ENCODE results near the gene NOL11. TPM values are rescaled to one million over a fixed set of nuclear protein-coding genes. Genes with fewer than 3 reads are reported as not detected.

NOL11 gene
- total and polyA plus RNA-seq, 8 donors: 9.0 to 84.6 (median 32.7) TPM

- Histone ChIP-seq H3K4me3 (no peak overlapping the region), H3K27ac (no peak overlapping the region), H3K4me1 (no peaks in the 10 kb centered on the region), H3K36me3 (no peaks in the 10 kb centered on the region), H3K9me3 (no peaks in the 10 kb centered on the region), H3K27me3 (peaks cover 0 to 5% (median 0%) of the 10 kb centered on the region in 3 donors)
- intact Hi-C loops (cut with DNase I; ENCODE audit: low total_unique reads): no loop called here
- WGBS, 5 donors: 65 to 77% (median 75%) methylated on average over 2 of the region's 2 CpGs
- no peak for DNase-seq
- TF ChIP-seq EP300 (IDR thresholded peaks at IDR 0.05) (no peak), POLR2AphosphoS5 (IDR thresholded peaks at IDR 0.05) (no peak), POLR2A (IDR thresholded peaks at IDR 0.05) (no peak), CTCF (IDR thresholded peaks at IDR 0.05) (no peak)
Observed at GRCh38 chr17:67707442-67707841, 10.3 kb upstream of the NOL11 start.

DNA sequence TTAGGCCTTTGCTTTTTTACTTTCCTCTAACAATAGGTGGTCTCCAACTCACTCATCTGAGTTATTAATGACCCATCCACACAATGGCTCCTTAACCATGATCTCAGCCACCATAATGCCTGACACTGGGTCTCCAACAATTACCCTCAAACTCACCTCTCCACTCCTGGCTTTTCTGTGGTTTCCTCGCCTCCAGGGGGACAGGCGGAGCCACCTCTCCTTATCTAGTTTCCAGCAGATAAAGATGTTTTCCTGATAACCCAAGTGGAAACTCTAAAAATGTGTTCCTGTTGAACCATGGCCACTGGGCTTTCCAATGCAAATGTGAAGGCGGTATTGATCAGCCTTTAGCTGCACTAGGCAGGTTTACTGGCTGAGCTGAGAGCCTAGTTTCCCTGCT lies 9.4 kb upstream of the NOL11 start:
- H3K4me3 ChIP-seq: no peak overlapping the region
- no peaks in the 10 kb centered on the region for H3K9me3 ChIP-seq
- TF ChIP-seq CTCF (IDR thresholded peaks at IDR 0.05): no peak
- no peak for TF ChIP-seq POLR2A (IDR thresholded peaks at IDR 0.05)
- TF ChIP-seq POLR2AphosphoS5 (IDR thresholded peaks at IDR 0.05): no peak
- TF ChIP-seq EP300 (IDR thresholded peaks at IDR 0.05): no peak
- no peaks in the 10 kb centered on the region for H3K4me1 ChIP-seq
- H3K27me3 ChIP-seq: peaks cover 0 to 5% (median 0%) of the 10 kb centered on the region in 3 donors
- whole genome bisulfite sequencing, 5 donors: 59 to 74% (median 63%) methylated on average over 3 of the region's 3 CpGs
- no peak overlapping the region for H3K27ac ChIP-seq
- intact Hi-C loops (cut with DNase I; ENCODE audit: low total_unique reads): no loop called here
- no peaks in the 10 kb centered on the region for H3K36me3 ChIP-seq
- DNase-seq: no peak

GRCh38 chr17:67711916-67712315 lies 5.8 kb upstream of the NOL11 start:
- no peak overlapping the region for H3K4me3 ChIP-seq
- H3K9me3 ChIP-seq: no peaks in the 10 kb centered on the region
- no peaks in the 10 kb centered on the region for H3K27me3 ChIP-seq
- no peaks in the 10 kb centered on the region for H3K36me3 ChIP-seq
- WGBS, 5 donors: 74 to 80% (median 79%) methylated on average over 4 of the region's 4 CpGs
- H3K27ac ChIP-seq: no peak overlapping the region
- peaks cover 0 to 3% (median 1%) of the 10 kb centered on the region in 4 donors for H3K4me1 ChIP-seq
- intact Hi-C loops (cut with DNase I; ENCODE audit: low total_unique reads): no loop called here
- no peak for DNase-seq
- TF ChIP-seq EP300 (IDR thresholded peaks at IDR 0.05) (no peak), POLR2A (IDR thresholded peaks at IDR 0.05) (no peak), POLR2AphosphoS5 (IDR thresholded peaks at IDR 0.05) (no peak), CTCF (IDR thresholded peaks at IDR 0.05) (no peak)

- Histone ChIP-seq H3K9me3 (no peaks in the 10 kb centered on the region), H3K4me1 (peaks cover 0 to 6% (median 3%) of the 10 kb centered on the region in 4 donors), H3K27me3 (no peaks in the 10 kb centered on the region), H3K27ac (no peak overlapping the region), H3K4me3 (no peak overlapping the region), H3K36me3 (no peaks in the 10 kb centered on the region)
- WGBS, 5 donors: 84 to 99% (median 96%) methylated on average over 4 of the region's 4 CpGs
- intact Hi-C loops (cut with DNase I; ENCODE audit: low total_unique reads): no loop called here
- TF ChIP-seq POLR2A (IDR thresholded peaks at IDR 0.05): no peak
- no peak for TF ChIP-seq EP300 (IDR thresholded peaks at IDR 0.05)
- no peak for TF ChIP-seq CTCF (IDR thresholded peaks at IDR 0.05)
- TF ChIP-seq POLR2AphosphoS5 (IDR thresholded peaks at IDR 0.05): no peak
- no peak for DNase-seq
Observed at GRCh38 chr17:67712375-67712774, 5.4 kb upstream of the NOL11 start.
